Occipital lobe (tissue), 2 donors: Measurements from ENCODE around the gene DLL4. TPM values are rescaled to one million over a fixed set of nuclear protein-coding genes. Genes with fewer than 3 reads are reported as not detected.

Experiments
- DNase-seq: peaks from one replicate; lab custom pipeline; 2025; lab: John Stamatoyannopoulos, UW
- total RNA-seq: library from RNA; depleted of rRNA; stranded (reverse); fragments of >200 nt; gene quantifications from one replicate; pipeline ENCODE4 v1.2.3, GENCODE V29; 2014

Gene DLL4
- total RNA-seq, 1 donor from 2014 or later, result 4.8 TPM

GRCh38 chr15:40926659-40927494, 2.3 kb upstream of the DLL4 start:
- no peak for DNase-seq

- DNase-seq, result no peak
Measured at GRCh38 chr15:40927495-40927872, 1.7 kb upstream of the DLL4 start.

- DNase-seq, result no peak
Measured at GRCh38 chr15:40927873-40928806, 1.0 kb upstream of the DLL4 start.

- no peak for DNase-seq
Measured at GRCh38 chr15:40929660-40930429, 705 bp downstream of the DLL4 start.

GRCh38 chr15:40930430-40931299, 1.5 kb downstream of the DLL4 start:
- DNase-seq, result no peak

- no peak for DNase-seq
Measured at GRCh38 chr15:40931300-40932142, 2.4 kb downstream of the DLL4 start.

GRCh38 chr15:40932156-40932555, 3.0 kb downstream of the DLL4 start:
- DNase-seq, result no peak

GRCh38 chr15:40932649-40933516, 3.7 kb downstream of the DLL4 start:
- DNase-seq, result no peak

- DNase-seq, result no peak
Measured at GRCh38 chr15:40933517-40933902, 4.4 kb downstream of the DLL4 start.

- DNase-seq, result no peak
Measured at GRCh38 chr15:40934457-40934856, 5.3 kb downstream of the DLL4 start.

- no peak for DNase-seq
Measured at GRCh38 chr15:40936234-40936708, 7.1 kb downstream of the DLL4 start.

- DNase-seq, result no peak
Measured at GRCh38 chr15:40936709-40937666, 7.8 kb downstream of the DLL4 start.

- DNase-seq, result no peak
Measured at GRCh38 chr15:40937762-40938535, 8.8 kb downstream of the DLL4 start.

GRCh38 chr15:40938536-40938870, 9.4 kb downstream of the DLL4 start:
- DNase-seq, result no peak

- no peak for DNase-seq
Measured at GRCh38 chr15:40940296-40940801, 11.2 kb downstream of the DLL4 start.

GRCh38 chr15:40941068-40941527, 12.0 kb downstream of the DLL4 start:
- no peak for DNase-seq
